IPS-18c (cell line): ENCODE results near the gene SIRPD.

Experiments
- H3K4me3 ChIP-seq: 2 replicates; pipeline ENCODE4 v1.7.0; 2013; ENCODE audit warnings: low read depth, mild to moderate bottlenecking, low read length, moderate library complexity; ENCODE audit not compliant: insufficient read depth
- H3K9me3 ChIP-seq: one replicate; pipeline ENCODE4 v1.6.1; 2013; ENCODE audit warnings: mild to moderate bottlenecking, low read length, moderate library complexity; ENCODE audit not compliant: control insufficient read depth, insufficient read depth

Gene SIRPD

DNA sequence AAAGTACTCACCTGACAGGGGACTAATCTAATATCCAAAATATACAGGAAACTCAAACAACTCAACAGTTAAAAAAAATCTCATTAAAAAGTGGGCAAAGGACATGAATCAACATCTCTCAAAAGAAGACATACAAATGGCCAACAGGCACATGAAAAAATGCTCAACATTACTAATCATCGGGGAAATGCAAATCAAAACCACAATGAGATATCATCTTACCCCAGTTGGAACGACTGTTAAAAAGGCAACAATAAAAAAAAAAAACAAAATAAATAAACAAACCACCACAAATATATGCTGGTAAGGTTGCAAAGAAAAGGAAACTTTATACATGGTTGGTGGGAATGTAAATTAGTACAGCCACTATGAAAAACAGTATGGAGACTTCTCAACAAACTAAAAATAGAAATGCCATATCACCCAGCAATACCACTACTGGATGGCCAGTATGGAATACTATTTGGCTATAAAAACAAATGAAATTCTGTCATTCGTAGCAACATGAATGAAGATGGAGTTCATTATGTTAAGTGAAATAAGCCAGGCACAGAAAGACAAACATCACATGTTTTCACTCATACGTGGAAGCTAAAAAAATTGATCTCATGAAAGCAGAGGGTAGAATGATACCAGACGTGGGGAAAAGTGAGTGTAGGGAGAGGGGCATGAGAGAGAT is 72.9 kb downstream of the SIRPD start:
- H3K4me3 ChIP-seq, result no peak overlapping the region
- no peaks in the 10 kb centered on the region for H3K9me3 ChIP-seq
